GM21360 (cell line): Measurements from ENCODE around the gene DHCR7.
A peak's percentile ranks its signal among the peaks of the same experiment; 100 is the strongest.

Source experiments
- ATAC-seq: cut with Tn5 transposase; IDR thresholded peaks from one replicate; pipeline ENCODE4 v1.9.1; 2021; ENCODE audit warnings: mild to moderate bottlenecking, moderate library complexity; ENCODE audit not compliant: unreplicated experiment

Gene DHCR7, protein sequence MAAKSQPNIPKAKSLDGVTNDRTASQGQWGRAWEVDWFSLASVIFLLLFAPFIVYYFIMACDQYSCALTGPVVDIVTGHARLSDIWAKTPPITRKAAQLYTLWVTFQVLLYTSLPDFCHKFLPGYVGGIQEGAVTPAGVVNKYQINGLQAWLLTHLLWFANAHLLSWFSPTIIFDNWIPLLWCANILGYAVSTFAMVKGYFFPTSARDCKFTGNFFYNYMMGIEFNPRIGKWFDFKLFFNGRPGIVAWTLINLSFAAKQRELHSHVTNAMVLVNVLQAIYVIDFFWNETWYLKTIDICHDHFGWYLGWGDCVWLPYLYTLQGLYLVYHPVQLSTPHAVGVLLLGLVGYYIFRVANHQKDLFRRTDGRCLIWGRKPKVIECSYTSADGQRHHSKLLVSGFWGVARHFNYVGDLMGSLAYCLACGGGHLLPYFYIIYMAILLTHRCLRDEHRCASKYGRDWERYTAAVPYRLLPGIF

DNA sequence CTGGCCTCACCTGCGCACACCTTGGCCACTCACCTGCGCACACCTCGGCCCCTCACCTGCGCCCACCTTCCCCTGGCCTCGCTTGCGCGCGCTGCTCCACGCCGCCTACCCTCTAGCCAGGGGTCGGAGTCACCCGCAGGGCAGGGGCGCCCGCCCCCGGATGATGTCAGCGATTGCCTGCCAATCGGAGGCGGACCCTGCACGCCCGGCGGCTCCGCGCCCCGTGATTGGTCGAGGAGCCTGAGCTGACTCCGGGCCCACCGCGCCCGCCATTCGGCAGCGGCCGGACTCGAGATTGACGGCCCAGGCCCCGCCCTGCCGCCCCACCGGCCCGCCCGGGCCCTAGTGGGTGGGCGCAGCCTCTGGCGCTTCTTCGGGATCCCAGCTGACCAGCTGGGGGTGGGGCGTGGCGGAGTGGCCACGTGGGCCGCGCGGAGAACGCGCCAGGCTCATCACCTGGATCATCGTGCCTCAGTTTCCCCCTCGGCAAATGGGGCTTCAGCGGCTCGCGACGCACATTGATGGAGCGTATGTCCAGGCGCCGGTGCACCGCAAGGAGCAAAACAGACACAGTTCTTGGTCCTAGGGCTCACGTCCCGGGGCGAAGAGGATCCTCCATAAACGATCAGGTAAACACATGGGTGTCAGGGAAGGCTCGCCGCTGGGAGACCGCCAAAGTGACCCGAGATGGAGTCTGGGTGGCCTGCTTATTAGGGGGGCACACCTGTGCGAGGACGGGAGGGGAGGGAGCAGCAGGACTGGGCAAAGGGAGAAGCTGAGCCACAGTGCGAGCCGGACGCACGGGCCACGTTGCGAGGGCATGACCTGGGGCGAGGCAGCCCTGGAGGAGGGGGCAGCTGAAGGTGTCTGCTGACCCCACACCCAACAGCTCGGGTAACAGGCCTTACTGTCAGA is at the start of gene DHCR7:
Gene DHCR7, minus strand, starts transcription at position 137 of the 915 bp plus-strand sequence. CDS start 3,441 bp downstream, outside the sequence.
- peak; percentile 79 for ATAC-seq

GRCh38 chr11:71496421-71496820 is 48.2 kb upstream of the DHCR7 start:
- ATAC-seq, result no peak

GRCh38 chr11:71495286-71496230 is 47.4 kb upstream of the DHCR7 start:
- no peak for ATAC-seq

- ATAC-seq, result no peak
Observed at GRCh38 chr11:71491940-71492339, 43.7 kb upstream of the DHCR7 start.

- no peak for ATAC-seq
Observed at GRCh38 chr11:71491531-71491930, 43.3 kb upstream of the DHCR7 start.

DNA sequence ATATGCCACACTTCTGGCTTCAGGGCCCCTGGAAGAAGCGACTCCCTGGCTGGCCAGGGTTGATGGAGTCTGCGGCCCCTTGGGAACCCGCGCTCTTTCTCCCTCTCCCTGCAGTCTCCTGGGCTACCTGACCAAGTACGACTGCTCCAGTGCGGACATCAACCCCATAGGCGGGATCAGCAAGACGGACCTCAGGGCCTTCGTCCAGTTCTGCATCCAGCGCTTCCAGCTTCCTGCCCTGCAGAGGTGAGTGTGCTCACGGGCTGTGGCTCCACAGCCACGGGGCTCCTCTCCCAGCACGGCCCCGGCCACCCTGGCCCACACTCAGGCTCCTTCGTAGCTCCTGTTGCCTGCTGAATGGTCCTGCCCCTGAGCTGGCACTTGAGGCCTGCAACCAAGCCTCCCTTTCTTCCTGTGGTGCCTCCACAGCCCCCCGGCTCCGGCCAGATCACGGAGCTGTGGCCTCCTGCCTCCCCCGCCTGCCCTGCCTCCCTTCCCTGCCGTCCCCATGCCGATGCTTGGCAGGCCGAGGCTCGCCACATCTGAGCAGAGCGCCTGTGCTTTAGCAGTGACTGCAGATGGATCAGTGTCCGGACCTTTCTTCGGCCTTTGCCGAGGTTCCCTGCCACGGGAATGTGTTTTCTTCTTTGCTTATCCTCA is 42.7 kb upstream of the DHCR7 start:
- ATAC-seq, result no peak

GRCh38 chr11:71490044-71490730 is 42.0 kb upstream of the DHCR7 start:
- no peak for ATAC-seq

- no peak for ATAC-seq
Observed at GRCh38 chr11:71489311-71490043, 41.3 kb upstream of the DHCR7 start.

DNA sequence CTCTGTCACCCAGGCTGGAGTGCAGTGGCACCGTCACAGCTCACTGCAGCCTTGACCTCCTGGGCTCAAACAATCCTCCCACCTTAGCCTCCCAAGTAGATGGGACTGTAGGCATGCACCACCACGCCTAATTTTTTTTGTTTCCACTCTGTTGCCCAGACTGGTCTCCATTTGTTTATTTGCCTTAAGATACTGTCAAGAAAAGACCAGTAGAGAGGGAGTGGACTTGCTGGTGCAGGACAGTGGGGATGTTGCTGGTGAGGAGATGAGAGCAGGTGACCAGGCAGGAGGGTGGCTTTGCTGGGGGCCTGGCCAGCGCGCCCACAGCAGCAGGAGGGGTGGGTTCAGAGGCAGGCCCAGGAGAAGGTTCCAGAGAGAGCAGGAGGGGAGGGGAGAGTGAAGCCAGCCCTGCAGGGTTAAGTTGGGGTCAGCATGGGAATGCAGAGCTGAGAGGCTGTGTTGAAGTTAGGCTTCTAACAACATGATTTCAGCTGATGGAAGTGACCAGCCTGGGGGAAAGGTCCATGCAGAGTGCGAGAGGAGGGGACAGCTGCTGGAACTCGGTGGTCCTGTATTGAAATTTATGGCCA is 40.6 kb upstream of the DHCR7 start:
- ATAC-seq, result no peak

DNA sequence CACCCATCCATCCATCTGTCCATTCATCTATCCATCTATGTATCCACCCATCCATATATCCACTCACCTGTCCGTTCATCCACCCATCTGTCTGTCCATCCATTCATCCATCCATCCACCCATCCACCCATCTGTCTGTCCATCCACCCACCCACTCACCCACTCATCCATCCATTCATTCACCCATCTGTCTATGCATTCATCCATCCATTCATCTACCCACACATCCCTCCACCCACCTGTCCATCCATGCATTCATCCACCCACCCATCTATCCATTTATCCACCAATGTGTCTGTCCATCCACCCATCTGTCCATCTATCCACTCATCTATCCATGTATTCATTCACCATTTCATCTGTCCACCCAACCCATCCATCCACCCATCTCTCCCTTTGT is 38.1 kb upstream of the DHCR7 start:
- no peak for ATAC-seq

GRCh38 chr11:71485466-71485865 is 37.3 kb upstream of the DHCR7 start:
- no peak for ATAC-seq

DNA sequence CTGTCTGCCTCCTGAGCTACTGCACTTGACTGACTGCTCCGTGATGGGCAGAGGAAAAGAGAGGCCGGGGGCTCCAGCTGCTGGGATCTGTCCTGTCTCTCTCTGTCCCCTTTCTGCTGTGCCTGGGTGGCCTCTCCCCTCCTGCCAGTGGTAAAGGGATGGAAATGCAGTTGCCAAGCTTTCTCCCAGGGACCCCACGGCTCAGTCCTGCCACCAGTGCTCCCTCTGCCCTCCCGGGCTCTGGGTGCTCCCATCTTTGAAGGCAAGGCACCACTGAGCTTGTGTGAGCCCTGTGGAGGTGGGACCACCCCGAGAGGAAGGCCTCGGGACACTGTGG is 36.8 kb upstream of the DHCR7 start:
- ATAC-seq, result no peak

DNA sequence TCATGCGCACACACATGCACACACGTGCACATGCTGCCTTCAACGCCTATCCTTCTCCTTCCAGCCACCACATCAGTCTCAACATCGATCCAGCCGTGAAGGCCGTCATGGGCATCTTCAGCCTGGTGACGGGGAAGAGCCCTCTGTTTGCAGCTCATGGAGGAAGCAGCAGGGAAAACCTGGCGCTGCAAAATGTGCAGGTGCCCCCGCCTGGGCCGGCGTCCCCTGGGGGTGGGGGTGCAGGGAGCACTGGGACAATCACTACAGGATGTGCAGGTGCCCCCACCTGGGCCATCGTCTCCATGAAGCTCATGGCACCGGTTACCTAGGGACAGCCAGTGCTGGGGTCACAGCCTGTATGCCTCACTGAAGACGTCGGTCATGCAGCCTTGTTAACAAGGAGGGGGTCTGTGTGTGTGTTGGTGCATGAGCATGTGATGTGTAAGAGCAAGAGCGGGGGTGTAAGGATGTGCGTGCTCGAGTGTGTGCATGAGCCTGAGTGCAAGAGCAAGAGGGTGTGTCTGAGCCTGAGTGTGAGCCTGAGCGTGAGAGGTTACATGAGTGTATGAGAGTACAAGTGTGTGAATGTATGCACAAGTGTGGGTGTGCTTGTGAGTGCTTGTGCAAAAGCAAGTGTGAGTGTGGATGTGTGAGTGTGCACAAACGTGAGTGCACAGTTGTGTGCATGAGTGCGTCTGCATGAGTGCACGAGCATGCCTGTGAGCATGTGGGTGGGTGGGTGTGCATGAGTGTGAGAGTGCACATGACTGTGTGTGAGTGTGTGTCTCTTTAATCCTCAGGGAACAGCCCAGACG is 36.3 kb upstream of the DHCR7 start:
- ATAC-seq, result no peak

DNA sequence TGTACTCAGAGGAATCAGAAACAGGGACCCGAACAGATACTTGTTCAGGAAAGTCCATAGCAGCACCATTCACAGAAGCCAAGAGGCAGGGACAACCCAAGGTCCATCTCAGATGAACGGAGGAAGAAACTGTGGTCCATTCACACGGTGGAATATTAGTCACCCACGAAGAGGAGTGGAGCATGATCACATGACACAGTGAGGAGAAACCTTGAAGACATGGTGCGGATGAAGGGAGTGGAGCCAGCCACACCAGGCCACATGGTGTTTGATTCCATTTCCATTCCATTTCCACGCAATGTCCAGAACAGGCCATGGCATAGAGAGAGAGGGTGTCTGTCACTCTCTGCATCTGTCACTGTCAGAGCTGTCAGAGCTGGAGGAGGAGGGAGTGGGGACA is 35.5 kb upstream of the DHCR7 start:
- no peak for ATAC-seq

GRCh38 chr11:71482746-71483364 is 34.7 kb upstream of the DHCR7 start:
- no peak for ATAC-seq

GRCh38 chr11:71482216-71482615 is 34.0 kb upstream of the DHCR7 start:
- no peak for ATAC-seq
